A549 (cell line): ENCODE results near the gene TUT7.

ENCODE experiments used
- BHLHE40 ChIP-seq: IDR thresholded peaks from 2 replicates; pipeline ENCODE4 v1.6.1; 2012; ENCODE audit warnings: low read depth, low read length, inconsistent platforms
- CHD2 ChIP-seq: fragments of 150-350 bp; IDR thresholded peaks from 2 replicates; pipeline ENCODE4 v1.6.1; 2014; ENCODE audit warnings: low read length; ENCODE audit not compliant: partially characterized antibody
- CTCF ChIP-seq: fragments of >200 bp; sonication (Bioruptor Twin); formaldehyde crosslinking; IDR thresholded peaks from 3 replicates; pipeline ENCODE4 v1.5.1; 2016
- EP300 ChIP-seq, 2 experiments: fragments of >200 bp; sonication (Bioruptor Twin); formaldehyde crosslinking; IDR thresholded peaks; 2 replicates in 1 of 2; 3 replicates in 1 of 2; pipeline ENCODE4 v1.6.1; 2016 to 2017
- PHF8 ChIP-seq: fragments of 200-600 bp; sonication (generic); IDR thresholded peaks from 2 replicates; pipeline ENCODE4 v1.6.1; 2016; ENCODE audit warnings: low read depth, mild to moderate bottlenecking, antibody characterized with exemption, moderate library complexity, borderline replicate concordance
- POLR2A ChIP-seq: IDR thresholded peaks from 2 replicates; pipeline ENCODE4 v1.6.1; 2012; ENCODE audit warnings: mild to moderate bottlenecking, low read length
- RAD21 ChIP-seq, 2 experiments: fragments of >200 bp in 1 of 2; sonication (Bioruptor Twin) in 1 of 2; formaldehyde crosslinking in 1 of 2; IDR thresholded peaks in 1 of 2; conservative IDR thresholded peaks in 1 of 2; 2 replicates in 1 of 2; 3 replicates in 1 of 2; pipeline ENCODE4 v1.6.1; 2012 to 2018; ENCODE audit warnings: inconsistent platforms in 1 of 2
- ZNF302 ChIP-seq: fragments of 250-450 bp; sonication (Bioruptor Pico); IDR thresholded peaks from 2 replicates; pipeline ENCODE4 v1.9.0; 2021; ENCODE audit warnings: inconsistent platforms, mild to moderate bottlenecking, moderate library complexity

GRCh38 chr9:86281593-86282076, 72.6 kb downstream of the TUT7 start:
- no peak for TF ChIP-seq RAD21 (conservative IDR thresholded peaks at IDR 0.05 in 1 of 2, IDR thresholded peaks at IDR 0.05 in 1 of 2)
- TF ChIP-seq ZNF302 (CRISPR knock-in tag) = no peak
- no peak; the same call in 1 of the 2 replicates for TF ChIP-seq POLR2A
- no peak for TF ChIP-seq CHD2
- TF ChIP-seq EP300 (IDR thresholded peaks at IDR 0.05) = no peak
- TF ChIP-seq PHF8 = no peak
- no peak for TF ChIP-seq BHLHE40
- TF ChIP-seq CTCF = no peak
